Suprapubic skin (tissue), 4 donors: Measurements from ENCODE around the gene SHC4. TPM values are rescaled to one million over a fixed set of nuclear protein-coding genes. Genes with fewer than 3 reads are reported as not detected.

Experiments used
- DNase-seq, 2 donors: peaks; one replicate each; pipeline ENCODE4 v3.0.0-alpha.2; 2019; ENCODE audit warnings: low spot score in 2 of 2
- H3K27ac ChIP-seq: fragments of 200-600 bp; sonication (generic); one replicate; pipeline ENCODE4 v1.5.1; 2019
- H3K27me3 ChIP-seq: fragments of 200-600 bp; sonication (generic); one replicate; pipeline ENCODE4 v1.5.1; 2019
- H3K36me3 ChIP-seq: fragments of 200-600 bp; sonication (generic); one replicate; pipeline ENCODE4 v1.5.1; 2019
- H3K4me1 ChIP-seq: fragments of 200-600 bp; sonication (generic); one replicate; pipeline ENCODE4 v1.5.1; 2019
- H3K4me3 ChIP-seq: fragments of 200-600 bp; sonication (generic); one replicate; pipeline ENCODE4 v1.5.1; 2019; ENCODE audit warnings: mild to moderate bottlenecking
- H3K9me3 ChIP-seq: fragments of 200-600 bp; sonication (generic); one replicate; pipeline ENCODE4 v1.5.1; 2019
- CTCF ChIP-seq, 2 donors: fragments of 200-600 bp in 1 of 2; fragments of 450-650 bp in 1 of 2; sonication (generic) in 1 of 2; IDR thresholded peaks; one replicate each; pipeline ENCODE4 v1.5.1; 2016 to 2019; ENCODE audit warnings: antibody characterized with exemption in 2 of 2, mild to moderate bottlenecking in 1 of 2, moderate library complexity in 1 of 2
- EP300 ChIP-seq: sonication (generic); formaldehyde crosslinking; IDR thresholded peaks from one replicate; pipeline ENCODE4 v1.6.1; 2017; ENCODE audit warnings: antibody characterized with exemption
- POLR2A ChIP-seq, 2 donors: fragments of 450-650 bp; IDR thresholded peaks; one replicate each; pipeline ENCODE4 v1.6.1; 2017; ENCODE audit warnings: antibody characterized with exemption in 2 of 2, mild to moderate bottlenecking in 2 of 2, moderate library complexity in 2 of 2
- POLR2AphosphoS5 ChIP-seq, 3 donors: sonication (generic); formaldehyde crosslinking; IDR thresholded peaks; one replicate each; pipeline ENCODE4 v1.6.1; 2017; ENCODE audit warnings: antibody characterized with exemption in 3 of 3
- WGBS: methylation state at CpG from one replicate; pipeline ENCODE4 v1.1.5; 2018; 5-methylcytosine and 5-hydroxymethylcytosine counted together
- total RNA-seq, 4 donors: library from RNA; depleted of rRNA; stranded (reverse); fragments of >200 nt; gene quantifications; one replicate each; pipeline ENCODE4 v1.1.0, GENCODE V29; 2016

SHC4 gene
- total RNA-seq, 4 donors from 2014 or later, result 1.4 to 2.5 (median 1.6) TPM

- Histone ChIP-seq H3K4me1 (no peaks in the 10 kb centered on the region), H3K36me3 (no peaks in the 10 kb centered on the region), H3K4me3 (no peak overlapping the region), H3K27me3 (no peaks in the 10 kb centered on the region), H3K9me3 (no peaks in the 10 kb centered on the region), H3K27ac (no peak overlapping the region)
- 56% methylated on average over 2 of the region's 2 CpGs for WGBS
- no peak for DNase-seq
- TF ChIP-seq EP300, result no peak
- no peak for TF ChIP-seq CTCF (IDR thresholded peaks at IDR 0.05)
- TF ChIP-seq POLR2A (IDR thresholded peaks at IDR 0.05), result no peak
- TF ChIP-seq POLR2AphosphoS5 (IDR thresholded peaks at IDR 0.05), result no peak
Observed at GRCh38 chr15:48945386-48945785, 18.3 kb downstream of the SHC4 start.

GRCh38 chr15:48941904-48942303 lies 21.8 kb downstream of the SHC4 start:
- Histone ChIP-seq H3K9me3 (no peaks in the 10 kb centered on the region), H3K36me3 (no peaks in the 10 kb centered on the region), H3K4me3 (no peak overlapping the region), H3K27me3 (no peaks in the 10 kb centered on the region), H3K27ac (no peak overlapping the region), H3K4me1 (no peaks in the 10 kb centered on the region)
- TF ChIP-seq POLR2AphosphoS5 (IDR thresholded peaks at IDR 0.05), result no peak
- TF ChIP-seq CTCF (IDR thresholded peaks at IDR 0.05), result no peak
- no peak for TF ChIP-seq POLR2A (IDR thresholded peaks at IDR 0.05)
- TF ChIP-seq EP300, result no peak
- no peak for DNase-seq
- WGBS, result 75% methylated on average over 5 of the region's 5 CpGs

- 83% methylated on average over 6 of the region's 6 CpGs for WGBS
- Histone ChIP-seq H3K27me3 (no peaks in the 10 kb centered on the region), H3K36me3 (no peaks in the 10 kb centered on the region), H3K4me3 (no peak overlapping the region), H3K9me3 (no peaks in the 10 kb centered on the region), H3K27ac (no peak overlapping the region), H3K4me1 (no peaks in the 10 kb centered on the region)
- TF ChIP-seq CTCF (IDR thresholded peaks at IDR 0.05) (no peak), POLR2AphosphoS5 (IDR thresholded peaks at IDR 0.05) (no peak), EP300 (no peak), POLR2A (IDR thresholded peaks at IDR 0.05) (no peak)
- no peak for DNase-seq
Observed at GRCh38 chr15:48940508-48940907, 23.2 kb downstream of the SHC4 start.

GRCh38 chr15:48939648-48940047 lies 24.1 kb downstream of the SHC4 start:
- H3K36me3 ChIP-seq, result no peaks in the 10 kb centered on the region
- H3K27ac ChIP-seq, result no peak overlapping the region
- DNase-seq, result no peak
- 92% methylated on average over 2 of the region's 4 CpGs for WGBS
- H3K4me1 ChIP-seq, result no peaks in the 10 kb centered on the region
- H3K4me3 ChIP-seq, result no peak overlapping the region
- H3K9me3 ChIP-seq, result no peaks in the 10 kb centered on the region
- H3K27me3 ChIP-seq, result no peaks in the 10 kb centered on the region
- TF ChIP-seq EP300 (no peak), POLR2AphosphoS5 (IDR thresholded peaks at IDR 0.05) (no peak), POLR2A (IDR thresholded peaks at IDR 0.05) (no peak), CTCF (IDR thresholded peaks at IDR 0.05) (no peak)

GRCh38 chr15:48937886-48938285 lies 25.8 kb downstream of the SHC4 start:
- Histone ChIP-seq H3K4me1 (no peaks in the 10 kb centered on the region), H3K4me3 (no peak overlapping the region), H3K27me3 (no peaks in the 10 kb centered on the region), H3K27ac (no peak overlapping the region), H3K9me3 (no peaks in the 10 kb centered on the region), H3K36me3 (no peaks in the 10 kb centered on the region)
- 56% methylated on average over 2 of the region's 2 CpGs for WGBS
- DNase-seq, result no peak
- TF ChIP-seq EP300 (no peak), POLR2A (IDR thresholded peaks at IDR 0.05) (no peak), POLR2AphosphoS5 (IDR thresholded peaks at IDR 0.05) (no peak), CTCF (IDR thresholded peaks at IDR 0.05) (no peak)
